T-helper 1 cell treated with Interleukin-12 subunit alpha and Interleukin-12 subunit beta and Interleukin-4 antibody, amounts not matched to agents 30 ng/mL and 1 ng/mL, for 36 hours (primary cell): ENCODE data around the gene IL18. TPM values are rescaled to one million over a fixed set of nuclear protein-coding genes. Genes with fewer than 3 reads are reported as not detected.
"Not testable (repeated sequence)": the region's sequence is repeated elsewhere in the genome, so short reads cannot be mapped to it uniquely, and the experiment has no call there.

Source experiments
- intact Hi-C: fragments of 100-400 bp; cut with micrococcal nuclease; formaldehyde crosslinking; loops from one replicate; pipeline ENCODE4 v1.15.1; 2024
- total RNA-seq: library from RNA; stranded (reverse); gene quantifications from 2 replicates; pipeline ENCODE4 v1.2.3, GENCODE V29; 2022

IL18 gene
- 0.17 and 0.39 TPM in 2 replicates for total RNA-seq

GRCh38 chr11:112163875-112164685 is at the start of gene IL18:
TSS of gene IL18 (minus strand) at chr11:112164094. CDS start at chr11:112155053, 9,041 bp downstream.
- intact Hi-C loops, result no loop called here

GRCh38 chr11:112212710-112213109 is 48.8 kb upstream of the IL18 start:
- intact Hi-C loops, result no loop called here

- intact Hi-C loops, result no loop called here
These were observed 48.4 kb upstream of the IL18 start for GRCh38 chr11:112212290-112212689.

- intact Hi-C loops, result no loop called here
These were observed 47.6 kb upstream of the IL18 start for GRCh38 chr11:112211536-112211935.

GRCh38 chr11:112210890-112211289 is 47.0 kb upstream of the IL18 start:
- intact Hi-C loops, result no loop called here

- intact Hi-C loops, result no loop called here
These were observed 42.2 kb upstream of the IL18 start for GRCh38 chr11:112206071-112206470.

- intact Hi-C loops, result no loop called here
These were observed 36.4 kb upstream of the IL18 start for GRCh38 chr11:112200252-112200651.

DNA sequence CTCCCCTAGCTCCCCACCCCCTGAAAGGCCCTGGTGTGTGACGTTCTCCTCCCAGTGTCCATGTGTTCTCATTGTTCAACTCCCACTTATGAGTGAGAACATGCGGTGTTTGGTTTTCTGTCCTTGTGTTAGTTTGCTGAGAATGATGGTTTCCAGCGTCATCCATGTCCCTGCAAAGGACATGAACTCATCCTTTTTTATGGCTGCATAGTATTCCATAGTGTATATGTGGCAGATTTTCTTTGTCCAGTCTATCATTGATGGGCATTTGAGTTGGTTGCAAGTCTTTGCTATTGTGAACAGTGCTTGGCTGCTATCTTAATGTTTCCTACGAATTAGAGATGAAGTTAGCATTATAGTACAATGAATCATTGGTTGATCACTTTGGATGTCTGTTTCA is 35.2 kb upstream of the IL18 start:
- intact Hi-C loops, result not testable (repeated sequence)

GRCh38 chr11:112196519-112197087 is 32.7 kb upstream of the IL18 start:
- intact Hi-C loops, result no loop called here

DNA sequence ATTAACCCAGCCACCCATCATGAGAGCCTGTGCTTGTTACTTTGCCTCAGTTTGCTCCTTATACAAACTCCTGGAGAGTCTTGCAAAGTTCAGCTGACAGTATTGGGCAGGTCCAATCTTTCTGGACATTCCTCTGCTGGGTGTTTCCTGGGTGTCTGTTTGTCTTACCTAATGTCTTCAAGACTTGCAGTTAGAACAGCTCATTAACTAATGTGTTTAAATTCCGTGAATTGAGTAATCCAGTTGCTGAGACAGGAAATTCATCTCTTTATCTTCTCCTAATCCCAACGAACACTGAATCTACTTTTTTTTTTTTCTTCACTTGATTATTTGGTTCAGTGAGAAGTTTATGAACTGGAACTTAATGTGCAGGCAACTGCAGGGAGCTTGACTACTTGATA is 32.1 kb upstream of the IL18 start:
- intact Hi-C loops, result no loop called here

- intact Hi-C loops, result not testable (repeated sequence)
These were observed 31.2 kb upstream of the IL18 start for GRCh38 chr11:112195113-112195512.

- intact Hi-C loops, result no loop called here
These were observed 22.4 kb upstream of the IL18 start for GRCh38 chr11:112186304-112186703.

GRCh38 chr11:112185883-112186282 is 22.0 kb upstream of the IL18 start:
- intact Hi-C loops, result no loop called here

- intact Hi-C loops, result no loop called here
These were observed 19.0 kb upstream of the IL18 start for GRCh38 chr11:112182867-112183266.

GRCh38 chr11:112179601-112180000 is 15.7 kb upstream of the IL18 start:
- intact Hi-C loops, result no loop called here

DNA sequence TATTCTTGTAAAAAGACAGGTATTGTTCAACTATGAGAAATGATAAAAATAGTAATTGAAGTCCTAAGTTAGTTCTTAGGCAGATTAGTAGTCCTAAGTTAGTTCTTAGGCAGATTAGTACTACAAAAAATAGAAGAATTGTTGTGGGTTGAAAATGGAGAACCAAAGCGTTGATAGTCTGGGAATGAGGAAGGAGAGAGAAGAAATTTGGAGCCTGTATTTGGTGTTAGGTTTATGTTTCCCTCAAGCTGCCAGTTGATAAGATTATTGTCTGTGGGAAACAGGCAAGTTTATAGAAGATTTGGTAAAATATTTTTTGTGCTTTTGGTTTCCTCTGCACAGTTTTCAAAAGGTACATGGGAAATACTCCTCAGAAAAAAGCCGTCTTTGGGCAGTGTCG is 15.0 kb upstream of the IL18 start:
- intact Hi-C loops, result no loop called here

GRCh38 chr11:112178428-112178827 is 14.5 kb upstream of the IL18 start:
- intact Hi-C loops, result no loop called here

- intact Hi-C loops, result no loop called here
These were observed 13.7 kb upstream of the IL18 start for GRCh38 chr11:112177589-112177988.

- intact Hi-C loops, result no loop called here
These were observed 12.2 kb upstream of the IL18 start for GRCh38 chr11:112176077-112176476.

GRCh38 chr11:112175599-112175952 is 11.7 kb upstream of the IL18 start:
- intact Hi-C loops, result loop anchor here (1.0 to 2.0 kb wide), 3 partner anchors 62 to 305 kb away; partner anchors contain the start of gene ALG9

DNA sequence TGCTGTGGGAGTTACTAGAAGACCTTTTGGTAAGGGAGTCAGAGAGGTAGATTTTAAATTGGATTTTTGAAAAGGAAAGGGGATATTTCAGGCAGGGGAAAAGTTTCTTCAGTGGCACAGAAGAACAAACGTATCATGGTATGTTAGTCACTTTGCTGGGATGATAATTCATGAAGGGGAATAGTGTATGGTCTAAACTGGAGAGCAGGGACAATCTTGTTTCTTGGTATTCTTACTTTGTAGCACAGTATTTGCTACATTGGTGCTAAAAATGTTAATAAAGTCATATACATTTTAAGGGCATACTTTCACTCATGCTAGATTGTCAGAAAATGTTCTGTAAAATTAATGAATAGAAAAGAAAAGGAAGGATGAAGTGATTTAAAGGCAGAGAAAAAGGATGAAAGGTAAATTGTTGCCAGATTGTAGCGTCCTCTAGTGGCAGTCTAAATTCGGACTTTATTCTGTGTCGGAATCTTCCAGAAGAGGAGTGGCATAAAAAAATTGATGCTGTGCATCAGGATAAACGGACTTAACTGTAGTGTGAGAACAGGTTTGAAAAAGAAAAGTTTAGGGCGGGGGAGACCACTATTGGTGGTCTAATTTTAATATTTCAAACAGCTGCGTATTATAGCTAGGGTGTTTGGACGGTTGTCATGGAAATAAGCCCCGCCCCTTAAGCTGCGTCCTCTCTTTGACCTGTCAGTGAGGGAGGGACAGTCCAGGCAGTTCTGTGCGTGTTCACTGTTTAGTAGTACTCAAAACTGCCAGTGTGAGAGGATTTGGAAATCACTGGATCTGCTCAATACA is 11.1 kb upstream of the IL18 start, which contains the start of gene BCO2:
Gene BCO2, plus strand, starts transcription at position 724 of the 810 bp plus-strand sequence. CDS start 90 bp downstream, outside the sequence.
- intact Hi-C loops, result loop anchor here (1.0 to 2.0 kb wide), 3 partner anchors 62 to 304 kb away; partner anchors contain the start of gene ALG9

GRCh38 chr11:112173152-112173551 is 9.3 kb upstream of the IL18 start:
- intact Hi-C loops, result no loop called here
